Calu3 (cell line): ENCODE results near the gene TUBA4A. TPM values are rescaled to one million over a fixed set of nuclear protein-coding genes. Genes with fewer than 3 reads are reported as not detected.

Experiments
- BruUV-seq: library from RNA; stranded (reverse); fragments of 400-500 nt; replicated peaks from 2 replicates; lab custom pipeline; 2021; lab: Mats Ljungman, UMichigan
- CTCF ChIA-PET: fragments of 300-600 bp; sonication (Branson Sonifier 250); formaldehyde crosslinking; loops from one replicate; lab custom pipeline; 2022; ENCODE audit warnings: antibody characterized with exemption; lab: Charles Lee
- DNase-seq: peaks from one replicate; pipeline ENCODE4 v3.0.0; 2022
- H3K27ac Mint-ChIP-seq: one replicate; pipeline ENCODE4 v1.8.0; 2022; ENCODE audit warnings: mixed read lengths; ENCODE audit not compliant: unreplicated experiment
- H3K27me3 Mint-ChIP-seq: one replicate; pipeline ENCODE4 v1.8.0; 2022; ENCODE audit warnings: mixed read lengths; ENCODE audit not compliant: unreplicated experiment
- H3K36me3 Mint-ChIP-seq: one replicate; pipeline ENCODE4 v1.8.0; 2022; ENCODE audit warnings: mild to moderate bottlenecking, moderate library complexity, mixed read lengths; ENCODE audit not compliant: insufficient read depth, unreplicated experiment
- H3K4me1 Mint-ChIP-seq: one replicate; pipeline ENCODE4 v1.8.0; 2022; ENCODE audit warnings: mild to moderate bottlenecking, low read depth, mixed read lengths; ENCODE audit not compliant: unreplicated experiment
- H3K4me3 Mint-ChIP-seq: one replicate; pipeline ENCODE4 v1.8.0; 2022; ENCODE audit warnings: mild to moderate bottlenecking, low read depth, moderate library complexity, mixed read lengths; ENCODE audit not compliant: unreplicated experiment
- H3K9me3 Mint-ChIP-seq: one replicate; pipeline ENCODE4 v1.8.0; 2022; ENCODE audit warnings: low read depth, mixed read lengths; ENCODE audit not compliant: unreplicated experiment
- CTCF ChIP-seq: fragments of 200-600 bp; IDR thresholded peaks from one replicate; pipeline ENCODE4 v1.8.0; 2022; ENCODE audit warnings: antibody characterized with exemption; ENCODE audit not compliant: unreplicated experiment
- intact Hi-C: fragments of 100-400 bp; cut with micrococcal nuclease; formaldehyde crosslinking; loops from one replicate; pipeline ENCODE4 v1.10.0; 2022; ENCODE audit not compliant: unreplicated experiment
- total RNA-seq: library from RNA; stranded (reverse); gene quantifications from 2 replicates; pipeline ENCODE4 v1.2.3, GENCODE V29; 2022

The TUBA4A gene
- total RNA-seq, 1 experiment from 2014 or later = 97.9 TPM

- H3K36me3 Mint-ChIP-seq = peaks cover 8% of the 10 kb centered on the region
- no TSS peak for BruUV-seq
- peak; percentile 94 for DNase-seq
Observed at GRCh38 chr2:219294356-219295351, 40.9 kb upstream of the TUBA4A start.

GRCh38 chr2:219293736-219294231 is 40.1 kb upstream of the TUBA4A start:
- no TSS peak for BruUV-seq
- TF ChIP-seq CTCF = no peak
- no peaks in the 10 kb centered on the region for H3K9me3 Mint-ChIP-seq
- H3K36me3 Mint-ChIP-seq = peaks cover 8% of the 10 kb centered on the region
- CTCF ChIA-PET = interaction anchor here (0.6 to 1.5 kb wide), 2 partner anchors 123 to 247 kb away, joined by 3 to 8 read pairs; no protein-coding TSS in a partner anchor
- DNase-seq = no peak
- H3K4me1 Mint-ChIP-seq = peaks cover 7% of the 10 kb centered on the region
- peak overlapping the region; percentile 53 for H3K4me3 Mint-ChIP-seq
- intact Hi-C loops = no loop called here
- H3K27ac Mint-ChIP-seq = no peak overlapping the region
- peaks cover 10% of the 10 kb centered on the region for H3K27me3 Mint-ChIP-seq

More at GRCh38 chr2:219294356-219295351, 40.9 kb upstream of the TUBA4A start:
- H3K9me3 Mint-ChIP-seq = no peaks in the 10 kb centered on the region
- peak overlapping the region; percentile 53 for H3K4me3 Mint-ChIP-seq
- peak; percentile 99 for TF ChIP-seq CTCF
- CTCF ChIA-PET = interaction anchor here (0.5 to 2.6 kb wide), 18 partner anchors 13 to 419 kb away, joined by 3 to 41 read pairs (median 6); partner anchors contain the start of genes ANKZF1, ATG9A, CNPPD1 and DNAJB2
- intact Hi-C loops = loop anchor here (5.0 kb wide), 2 partner anchors 42 to 117 kb away; partner anchors contain the start of genes CNPPD1, RETREG2, TUBA4A and TUBA4B
- H3K4me1 Mint-ChIP-seq = peaks cover 6% of the 10 kb centered on the region
- H3K27ac Mint-ChIP-seq = no peak overlapping the region
- peaks cover 15% of the 10 kb centered on the region for H3K27me3 Mint-ChIP-seq

GRCh38 chr2:219292616-219293015 is 38.9 kb upstream of the TUBA4A start:
- Mint-ChIP-seq H3K9me3 (no peaks in the 10 kb centered on the region), H3K27me3 (peaks cover 10% of the 10 kb centered on the region), H3K27ac (no peak overlapping the region), H3K4me3 (no peak overlapping the region), H3K4me1 (peaks cover 7% of the 10 kb centered on the region), H3K36me3 (peaks cover 8% of the 10 kb centered on the region)
- no TSS peak for BruUV-seq
- TF ChIP-seq CTCF = no peak
- CTCF ChIA-PET = no interaction called here
- intact Hi-C loops = no loop called here
- no peak for DNase-seq

- BruUV-seq = no TSS peak
- no peak for TF ChIP-seq CTCF
- peaks cover 8% of the 10 kb centered on the region for H3K36me3 Mint-ChIP-seq
- no peaks in the 10 kb centered on the region for H3K9me3 Mint-ChIP-seq
- intact Hi-C loops = no loop called here
- DNase-seq = no peak
- CTCF ChIA-PET = no interaction called here
- H3K27me3 Mint-ChIP-seq = peaks cover 10% of the 10 kb centered on the region
- H3K4me3 Mint-ChIP-seq = no peak overlapping the region
- H3K4me1 Mint-ChIP-seq = peaks cover 7% of the 10 kb centered on the region
- H3K27ac Mint-ChIP-seq = no peak overlapping the region
Observed at GRCh38 chr2:219291910-219292490, 38.3 kb upstream of the TUBA4A start.
